NCI-H2227 (cell line): ENCODE measurements around the gene PLXNC1.

Experiments
- DNase-seq: peaks from one replicate; lab custom pipeline; 2025; ENCODE audit not compliant: unreplicated experiment; lab: John Stamatoyannopoulos, UW

Gene PLXNC1

GRCh38 chr12:94202245-94203180 lies 54.1 kb downstream of the PLXNC1 start:
- no peak for DNase-seq

- DNase-seq: no peak
Measured at GRCh38 chr12:94203181-94203546, 54.8 kb downstream of the PLXNC1 start.

- no peak for DNase-seq
Measured at GRCh38 chr12:94203796-94204195, 55.4 kb downstream of the PLXNC1 start.

GRCh38 chr12:94204499-94205247 lies 56.3 kb downstream of the PLXNC1 start:
- DNase-seq: no peak

GRCh38 chr12:94205822-94206221 lies 57.4 kb downstream of the PLXNC1 start:
- no peak for DNase-seq

- DNase-seq: no peak
Measured at GRCh38 chr12:94206886-94207285, 58.5 kb downstream of the PLXNC1 start.

- DNase-seq: no peak
Measured at GRCh38 chr12:94207467-94207848, 59.1 kb downstream of the PLXNC1 start.

GRCh38 chr12:94207849-94208621 lies 59.7 kb downstream of the PLXNC1 start:
- no peak for DNase-seq

GRCh38 chr12:94208622-94208966 lies 60.2 kb downstream of the PLXNC1 start:
- DNase-seq: no peak

GRCh38 chr12:94209240-94209639 lies 60.9 kb downstream of the PLXNC1 start:
- no peak for DNase-seq

- no peak for DNase-seq
Measured at GRCh38 chr12:94211021-94211420, 62.6 kb downstream of the PLXNC1 start.

GRCh38 chr12:94218233-94218632 lies 69.9 kb downstream of the PLXNC1 start:
- DNase-seq: no peak

- no peak for DNase-seq
Measured at GRCh38 chr12:94219622-94220302, 71.4 kb downstream of the PLXNC1 start.

- DNase-seq: no peak
Measured at GRCh38 chr12:94220804-94221203, 72.4 kb downstream of the PLXNC1 start.

- DNase-seq: peak; percentile 45
Measured at GRCh38 chr12:94222351-94223084, 74.1 kb downstream of the PLXNC1 start.

GRCh38 chr12:94223842-94224241 lies 75.5 kb downstream of the PLXNC1 start:
- DNase-seq: no peak

GRCh38 chr12:94225506-94225905 lies 77.1 kb downstream of the PLXNC1 start:
- no peak for DNase-seq

- no peak for DNase-seq
Measured at GRCh38 chr12:94225947-94226630, 77.7 kb downstream of the PLXNC1 start.

GRCh38 chr12:94227066-94227465 lies 78.7 kb downstream of the PLXNC1 start:
- no peak for DNase-seq

- DNase-seq: no peak
Measured at GRCh38 chr12:94228488-94228907, 80.1 kb downstream of the PLXNC1 start.
